CD4-positive, alpha-beta T cell (primary cell): ENCODE measurements around the gene TRIP11. TPM values are rescaled to one million over a fixed set of nuclear protein-coding genes. Genes with fewer than 3 reads are reported as not detected.

Experiments used
- ATAC-seq: fragments of 200-7000 bp; cut with Tn5 transposase; one replicate; pipeline ENCODE4 v1.10.0; 2022; ENCODE audit warnings: mild to moderate bottlenecking; ENCODE audit not compliant: poor library complexity
- CTCF ChIA-PET: fragments of 350-600 bp; sonication (Branson Sonifier 250); formaldehyde crosslinking; loops from one replicate; lab custom pipeline; 2021; ENCODE audit warnings: antibody characterized with exemption, inconsistent platforms; lab: Charles Lee
- POLR2A ChIA-PET: fragments of 350-600 bp; sonication (Branson Sonifier 250); formaldehyde crosslinking; loops from one replicate; lab custom pipeline; 2021; ENCODE audit warnings: antibody characterized with exemption, inconsistent platforms; lab: Charles Lee
- DNase-seq, 14 experiments: peaks; one replicate each; pipeline ENCODE4 v3.0.0-alpha.2; 2013 to 2020; ENCODE audit warnings: mixed read lengths in 2 of 14
- H3K27ac ChIP-seq, 2 donors: one replicate each; pipeline versions ENCODE4 v1.5.1 to v1.7.0; 2013; ENCODE audit warnings: low read length in 2 of 2, low read depth in 1 of 2, mild to moderate bottlenecking in 1 of 2
- H3K27me3 ChIP-seq, 2 experiments: 1 replicate in 1 of 2; 2 replicates in 1 of 2; pipeline versions ENCODE4 v1.6.1 to v1.7.0; 2013; ENCODE audit warnings: low read length in 2 of 2, control low read depth in 1 of 2, mild to moderate bottlenecking in 1 of 2, moderate library complexity in 1 of 2; ENCODE audit not compliant: insufficient read depth in 2 of 2, control insufficient read depth in 1 of 2
- H3K36me3 ChIP-seq: one replicate; pipeline ENCODE4 v1.6.1; 2013; ENCODE audit warnings: low read length, control low read depth; ENCODE audit not compliant: insufficient read depth
- H3K4me1 ChIP-seq: one replicate; pipeline ENCODE4 v1.6.1; 2013; ENCODE audit warnings: low read length, control low read depth; ENCODE audit not compliant: insufficient read depth
- H3K4me3 ChIP-seq: one replicate; pipeline ENCODE4 v1.5.1; 2013; ENCODE audit warnings: mild to moderate bottlenecking, low read length, moderate library complexity
- H3K9me3 ChIP-seq, 2 experiments: 1 replicate in 1 of 2; 2 replicates in 1 of 2; pipeline versions ENCODE4 v1.6.1 to v1.7.0; 2013; ENCODE audit warnings: low read length in 2 of 2, mild to moderate bottlenecking in 2 of 2, control low read depth in 1 of 2, moderate library complexity in 1 of 2; ENCODE audit not compliant: control insufficient read depth in 1 of 2, insufficient read depth in 1 of 2
- H3K27ac Mint-ChIP-seq: one replicate; pipeline ENCODE4 v1.8.0; 2020; ENCODE audit warnings: mixed read lengths
- H3K27me3 Mint-ChIP-seq: one replicate; pipeline ENCODE4 v1.8.0; 2021; ENCODE audit warnings: mixed read lengths
- H3K36me3 Mint-ChIP-seq: one replicate; pipeline ENCODE4 v1.8.0; 2021; ENCODE audit warnings: low read depth, mixed read lengths
- H3K4me1 Mint-ChIP-seq: one replicate; pipeline ENCODE4 v1.8.0; 2021; ENCODE audit warnings: low read depth, mixed read lengths
- H3K4me3 Mint-ChIP-seq: one replicate; pipeline ENCODE4 v1.8.0; 2020; ENCODE audit warnings: mild to moderate bottlenecking, mixed read lengths
- H3K9me3 Mint-ChIP-seq: one replicate; pipeline ENCODE4 v1.8.0; 2020; ENCODE audit warnings: mixed read lengths
- CTCF ChIP-seq: fragments of 200-600 bp; IDR thresholded peaks from one replicate; pipeline ENCODE4 v1.8.0; 2022; ENCODE audit warnings: antibody characterized with exemption, mild to moderate bottlenecking
- intact Hi-C, 2 experiments: fragments of 100-400 bp; cut with DNase I in 1 of 2; cut with micrococcal nuclease in 1 of 2; formaldehyde crosslinking; loops; one replicate each; pipeline versions ENCODE4 v1.15.1 to v1.9.0; 2023 to 2025; cut with DNase I, micrococcal nuclease
- total RNA-seq, 174 experiments: library from RNA in 2 of 174; stranded (reverse) in 2 of 174; gene quantifications; one replicate each; pipeline ENCODE4 v1.2.3 and lab custom pipeline; 2021 to 2026

TRIP11 gene
- total RNA-seq, 2 experiments from 2014 or later, result 30.0 to 31.2 TPM

GRCh38 chr14:91935586-91935985 lies 104.3 kb downstream of the TRIP11 start:
- DNase-seq, result no peak
- Mint-ChIP-seq H3K4me1 (no peaks in the 10 kb centered on the region), H3K4me3 (no peak overlapping the region), H3K36me3 (no peaks in the 10 kb centered on the region), H3K9me3 (no peaks in the 10 kb centered on the region), H3K27ac (no peak overlapping the region), H3K27me3 (peaks cover 3% of the 10 kb centered on the region)
- H3K36me3 ChIP-seq, result no peaks in the 10 kb centered on the region
- H3K4me3 ChIP-seq, result no peak overlapping the region
- no peaks in the 10 kb centered on the region for H3K27me3 ChIP-seq
- ChIA-PET POLR2A (no interaction called here), CTCF (no interaction called here)
- intact Hi-C loops, result no loop called here
- TF ChIP-seq CTCF, result no peak
- ATAC-seq, result no peak
- H3K27ac ChIP-seq, result no peak overlapping the region
- H3K9me3 ChIP-seq, result no peaks in the 10 kb centered on the region
- no peaks in the 10 kb centered on the region for H3K4me1 ChIP-seq

GRCh38 chr14:91934554-91935285 lies 105.1 kb downstream of the TRIP11 start:
- H3K36me3 ChIP-seq, result no peaks in the 10 kb centered on the region
- Mint-ChIP-seq H3K4me1 (no peaks in the 10 kb centered on the region), H3K4me3 (no peak overlapping the region), H3K36me3 (no peaks in the 10 kb centered on the region), H3K27ac (no peak overlapping the region), H3K27me3 (no peaks in the 10 kb centered on the region), H3K9me3 (no peaks in the 10 kb centered on the region)
- ATAC-seq, result no peak
- POLR2A ChIA-PET, result no interaction called here
- CTCF ChIA-PET, result no interaction called here
- TF ChIP-seq CTCF, result no peak
- intact Hi-C loops, result no loop called here
- no peak overlapping the region for H3K27ac ChIP-seq
- no peak overlapping the region for H3K4me3 ChIP-seq
- H3K9me3 ChIP-seq, result no peaks in the 10 kb centered on the region
- H3K4me1 ChIP-seq, result no peaks in the 10 kb centered on the region
- no peak for DNase-seq
- H3K27me3 ChIP-seq, result no peaks in the 10 kb centered on the region

GRCh38 chr14:91931478-91932088 lies 108.3 kb downstream of the TRIP11 start:
- H3K36me3 ChIP-seq, result no peaks in the 10 kb centered on the region
- TF ChIP-seq CTCF, result no peak
- Mint-ChIP-seq H3K27ac (no peak overlapping the region), H3K36me3 (no peaks in the 10 kb centered on the region), H3K27me3 (no peaks in the 10 kb centered on the region), H3K9me3 (no peaks in the 10 kb centered on the region), H3K4me3 (no peak overlapping the region), H3K4me1 (no peaks in the 10 kb centered on the region)
- H3K4me1 ChIP-seq, result no peaks in the 10 kb centered on the region
- intact Hi-C loops, result no loop called here
- no peak for ATAC-seq
- H3K27me3 ChIP-seq, result no peaks in the 10 kb centered on the region
- H3K4me3 ChIP-seq, result no peak overlapping the region
- ChIA-PET CTCF (no interaction called here), POLR2A (no interaction called here)
- no peak for DNase-seq
- no peak overlapping the region for H3K27ac ChIP-seq
- H3K9me3 ChIP-seq, result no peaks in the 10 kb centered on the region
